ENCODE results near the gene KRTAP10-3.
A peak's percentile ranks its signal among the peaks of the same experiment; 100 is the strongest.

Gene KRTAP10-3

GRCh38 chr21:44516342-44516741, 42.3 kb downstream of the KRTAP10-3 start:
- H3K27ac ChIP-seq (ENCODE audit: low read depth, low read length): no peak overlapping the region
- no CpG with 5 or more reads among the region's 13 CpGs for WGBS (ENCODE audit: extremely low coverage, insufficient coverage, insufficient read length)

GRCh38 chr21:44515359-44516165, 43.0 kb downstream of the KRTAP10-3 start:
- Histone ChIP-seq H3K4ac (ENCODE audit: low read depth, low read length) (no peak overlapping the region), H4K8ac (ENCODE audit: low read depth, low read length) (no peak overlapping the region), H2BK12ac (ENCODE audit: low read length) (no peak overlapping the region), H3K79me2 (ENCODE audit: control insufficient read depth, insufficient read depth, low read length, poor library complexity) (no peaks in the 10 kb centered on the region), H2AFZ (ENCODE audit: insufficient read depth, low read length, poor library complexity) (no peak overlapping the region), H3K14ac (ENCODE audit: low read length) (no peak overlapping the region), H3K9ac (ENCODE audit: low read length) (no peak overlapping the region), H2BK5ac (ENCODE audit: low read depth, low read length, poor library complexity) (no peak overlapping the region), H4K12ac (ENCODE audit: low read depth, low read length) (no peak overlapping the region), H3K27me3 (ENCODE audit: insufficient read depth, low read length) (no peaks in the 10 kb centered on the region), H3K4me3 (ENCODE audit: low read depth, low read length) (peak overlapping the region; percentile 25), H3K4me2 (ENCODE audit: low read length) (no peak overlapping the region), H3K27ac (ENCODE audit: low read depth, low read length) (no peak overlapping the region), H3K18ac (ENCODE audit: low read length) (no peak overlapping the region), H2AK5ac (ENCODE audit: low read length) (no peak overlapping the region), H3K4me1 (ENCODE audit: control insufficient read depth in 1 of 2, insufficient read depth in 2 of 2, low read length in 2 of 2) (peaks cover 0 to 6% of the 10 kb centered on the region in 2 experiments), H2BK120ac (ENCODE audit: insufficient read depth, low read length, poor library complexity) (no peak overlapping the region), H3K36me3 (ENCODE audit: control insufficient read depth in 1 of 2, insufficient read depth in 2 of 2, low read length in 2 of 2) (no peaks in the 10 kb centered on the region), H3K79me1 (ENCODE audit: low read length) (no peaks in the 10 kb centered on the region), H3K23ac (ENCODE audit: low read length) (no peak overlapping the region), H3K9me3 (ENCODE audit: insufficient read depth, low read depth, low read length) (peaks cover 12% of the 10 kb centered on the region), H4K91ac (ENCODE audit: low read depth, low read length) (no peak overlapping the region)
- WGBS (ENCODE audit: extremely low coverage, insufficient coverage, insufficient read length): no CpG with 5 or more reads among the region's 32 CpGs
- no peak for DNase-seq

More at GRCh38 chr21:44516342-44516741, 42.3 kb downstream of the KRTAP10-3 start:
- peaks cover 3 to 7% of the 10 kb centered on the region in 2 experiments for H3K4me1 ChIP-seq (ENCODE audit: control insufficient read depth in 1 of 2, insufficient read depth in 2 of 2, low read length in 2 of 2)
- H3K27me3 ChIP-seq (ENCODE audit: insufficient read depth, low read length): no peaks in the 10 kb centered on the region
- no peak for DNase-seq
- no peak overlapping the region for H2BK120ac ChIP-seq (ENCODE audit: insufficient read depth, low read length, poor library complexity)
- H2BK5ac ChIP-seq (ENCODE audit: low read depth, low read length, poor library complexity): no peak overlapping the region
- no peak overlapping the region for H2AFZ ChIP-seq (ENCODE audit: insufficient read depth, low read length, poor library complexity)
- no peak overlapping the region for H3K4me2 ChIP-seq (ENCODE audit: low read length)
- H3K4me3 ChIP-seq (ENCODE audit: low read depth, low read length): no peak overlapping the region
- no peaks in the 10 kb centered on the region for H3K36me3 ChIP-seq (ENCODE audit: control insufficient read depth in 1 of 2, insufficient read depth in 2 of 2, low read length in 2 of 2)
- no peak overlapping the region for H3K9ac ChIP-seq (ENCODE audit: low read length)
- H3K23ac ChIP-seq (ENCODE audit: low read length): no peak overlapping the region
- H3K4ac ChIP-seq (ENCODE audit: low read depth, low read length): no peak overlapping the region
- H4K12ac ChIP-seq (ENCODE audit: low read depth, low read length): no peak overlapping the region
- no peaks in the 10 kb centered on the region for H3K79me1 ChIP-seq (ENCODE audit: low read length)
- H2AK5ac ChIP-seq (ENCODE audit: low read length): no peak overlapping the region
- no peak overlapping the region for H3K14ac ChIP-seq (ENCODE audit: low read length)
- H3K79me2 ChIP-seq (ENCODE audit: control insufficient read depth, insufficient read depth, low read length, poor library complexity): no peaks in the 10 kb centered on the region
- peaks cover 12% of the 10 kb centered on the region for H3K9me3 ChIP-seq (ENCODE audit: insufficient read depth, low read depth, low read length)
- no peak overlapping the region for H4K91ac ChIP-seq (ENCODE audit: low read depth, low read length)
- H4K8ac ChIP-seq (ENCODE audit: low read depth, low read length): no peak overlapping the region
- no peak overlapping the region for H3K18ac ChIP-seq (ENCODE audit: low read length)
- H2BK12ac ChIP-seq (ENCODE audit: low read length): no peak overlapping the region

- H4K91ac ChIP-seq (ENCODE audit: low read depth, low read length): no peak overlapping the region
- H3K79me2 ChIP-seq (ENCODE audit: control insufficient read depth, insufficient read depth, low read length, poor library complexity): no peaks in the 10 kb centered on the region
- no peaks in the 10 kb centered on the region for H3K36me3 ChIP-seq (ENCODE audit: control insufficient read depth in 1 of 2, insufficient read depth in 2 of 2, low read length in 2 of 2)
- H3K4me3 ChIP-seq (ENCODE audit: low read depth, low read length): no peak overlapping the region
- H3K9me3 ChIP-seq (ENCODE audit: insufficient read depth, low read depth, low read length): peaks cover 11% of the 10 kb centered on the region
- no peak overlapping the region for H2AK5ac ChIP-seq (ENCODE audit: low read length)
- H3K4me1 ChIP-seq (ENCODE audit: control insufficient read depth in 1 of 2, insufficient read depth in 2 of 2, low read length in 2 of 2): peaks cover 3 to 7% of the 10 kb centered on the region in 2 experiments
- no peak overlapping the region for H3K27ac ChIP-seq (ENCODE audit: low read depth, low read length)
- H2BK120ac ChIP-seq (ENCODE audit: insufficient read depth, low read length, poor library complexity): no peak overlapping the region
- no peak overlapping the region for H3K14ac ChIP-seq (ENCODE audit: low read length)
- whole genome bisulfite sequencing (ENCODE audit: extremely low coverage, insufficient coverage, insufficient read length): no CpG with 5 or more reads among the region's 11 CpGs
- H3K4ac ChIP-seq (ENCODE audit: low read depth, low read length): no peak overlapping the region
- no peak overlapping the region for H4K12ac ChIP-seq (ENCODE audit: low read depth, low read length)
- H2BK12ac ChIP-seq (ENCODE audit: low read length): no peak overlapping the region
- no peak for DNase-seq
- H3K4me2 ChIP-seq (ENCODE audit: low read length): no peak overlapping the region
- no peak overlapping the region for H2BK5ac ChIP-seq (ENCODE audit: low read depth, low read length, poor library complexity)
- H3K18ac ChIP-seq (ENCODE audit: low read length): no peak overlapping the region
- no peak overlapping the region for H3K9ac ChIP-seq (ENCODE audit: low read length)
- no peaks in the 10 kb centered on the region for H3K79me1 ChIP-seq (ENCODE audit: low read length)
- H3K27me3 ChIP-seq (ENCODE audit: insufficient read depth, low read length): no peaks in the 10 kb centered on the region
- H2AFZ ChIP-seq (ENCODE audit: insufficient read depth, low read length, poor library complexity): no peak overlapping the region
- no peak overlapping the region for H3K23ac ChIP-seq (ENCODE audit: low read length)
- H4K8ac ChIP-seq (ENCODE audit: low read depth, low read length): no peak overlapping the region
Observed at GRCh38 chr21:44514746-44515358, 43.7 kb downstream of the KRTAP10-3 start.

GRCh38 chr21:44514218-44514520, 44.4 kb downstream of the KRTAP10-3 start:
- Histone ChIP-seq H3K23ac (ENCODE audit: low read length) (no peak overlapping the region), H3K27ac (ENCODE audit: low read depth, low read length) (no peak overlapping the region), H3K4me3 (ENCODE audit: low read depth, low read length) (no peak overlapping the region), H3K36me3 (ENCODE audit: control insufficient read depth in 1 of 2, insufficient read depth in 2 of 2, low read length in 2 of 2) (no peaks in the 10 kb centered on the region), H2AFZ (ENCODE audit: insufficient read depth, low read length, poor library complexity) (no peak overlapping the region), H3K79me1 (ENCODE audit: low read length) (no peaks in the 10 kb centered on the region), H2BK12ac (ENCODE audit: low read length) (no peak overlapping the region), H2AK5ac (ENCODE audit: low read length) (no peak overlapping the region), H3K9ac (ENCODE audit: low read length) (no peak overlapping the region), H3K14ac (ENCODE audit: low read length) (no peak overlapping the region), H4K8ac (ENCODE audit: low read depth, low read length) (no peak overlapping the region), H3K4me2 (ENCODE audit: low read length) (no peak overlapping the region), H3K27me3 (ENCODE audit: insufficient read depth, low read length) (no peaks in the 10 kb centered on the region), H4K91ac (ENCODE audit: low read depth, low read length) (no peak overlapping the region), H2BK5ac (ENCODE audit: low read depth, low read length, poor library complexity) (no peak overlapping the region), H3K18ac (ENCODE audit: low read length) (no peak overlapping the region), H3K4me1 (ENCODE audit: control insufficient read depth in 1 of 2, insufficient read depth in 2 of 2, low read length in 2 of 2) (peaks cover 3 to 7% of the 10 kb centered on the region in 2 experiments), H3K4ac (ENCODE audit: low read depth, low read length) (no peak overlapping the region), H4K12ac (ENCODE audit: low read depth, low read length) (no peak overlapping the region), H2BK120ac (ENCODE audit: insufficient read depth, low read length, poor library complexity) (no peak overlapping the region), H3K79me2 (ENCODE audit: control insufficient read depth, insufficient read depth, low read length, poor library complexity) (no peaks in the 10 kb centered on the region), H3K9me3 (ENCODE audit: insufficient read depth, low read depth, low read length) (peaks cover 4% of the 10 kb centered on the region)
- WGBS (ENCODE audit: extremely low coverage, insufficient coverage, insufficient read length): no CpG with 5 or more reads among the region's 7 CpGs
- DNase-seq: no peak
